HG03460 (cell line): ENCODE data around the gene RABL2A.
"Not testable (repeated sequence)": the region's sequence is repeated elsewhere in the genome, so short reads cannot be mapped to it uniquely, and the experiment has no call there.

Experiments used
- ATAC-seq: cut with Tn5 transposase; IDR thresholded peaks from one replicate; pipeline ENCODE4 v1.9.1; 2021; ENCODE audit not compliant: unreplicated experiment

RABL2A gene

DNA sequence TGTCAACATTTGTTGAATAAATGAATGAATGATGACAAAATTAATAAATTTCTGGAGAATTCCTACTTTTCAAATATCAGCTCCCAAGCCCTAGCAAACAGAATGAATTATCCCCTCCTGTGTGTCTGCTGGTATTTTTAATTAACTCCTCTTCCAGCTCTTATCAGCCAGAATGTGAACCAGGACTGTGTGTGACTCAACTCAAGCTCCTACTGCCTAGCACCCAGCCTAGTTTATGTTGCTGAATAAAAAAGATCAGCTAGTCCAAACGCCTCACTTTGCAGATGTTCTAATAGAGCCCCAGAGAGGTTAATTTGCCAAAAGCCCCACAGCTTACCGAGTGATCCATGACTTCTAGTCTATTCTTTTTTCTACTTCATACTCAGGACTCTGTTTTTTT, 50.3 kb downstream of the RABL2A start:
- no peak for ATAC-seq

DNA sequence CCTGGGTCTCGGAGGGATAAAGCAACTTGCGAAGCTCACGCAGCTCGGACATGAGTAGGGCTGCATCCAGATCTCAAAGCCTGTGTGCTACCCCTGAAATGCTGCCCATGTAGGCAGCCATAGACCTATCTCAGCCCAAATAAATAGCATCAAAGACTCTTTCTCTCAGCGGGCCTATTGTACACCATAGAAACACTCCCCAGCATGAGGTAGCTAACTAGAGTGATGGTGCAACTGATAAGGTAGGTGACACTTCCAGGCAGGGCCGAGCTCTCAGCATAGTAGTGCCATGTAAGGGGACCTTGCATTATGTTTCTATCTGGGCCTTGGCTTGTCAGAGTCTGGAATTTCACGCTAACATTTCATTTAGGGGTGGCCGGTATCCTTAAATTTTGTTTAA, 52.4 kb downstream of the RABL2A start:
- no peak for ATAC-seq

DNA sequence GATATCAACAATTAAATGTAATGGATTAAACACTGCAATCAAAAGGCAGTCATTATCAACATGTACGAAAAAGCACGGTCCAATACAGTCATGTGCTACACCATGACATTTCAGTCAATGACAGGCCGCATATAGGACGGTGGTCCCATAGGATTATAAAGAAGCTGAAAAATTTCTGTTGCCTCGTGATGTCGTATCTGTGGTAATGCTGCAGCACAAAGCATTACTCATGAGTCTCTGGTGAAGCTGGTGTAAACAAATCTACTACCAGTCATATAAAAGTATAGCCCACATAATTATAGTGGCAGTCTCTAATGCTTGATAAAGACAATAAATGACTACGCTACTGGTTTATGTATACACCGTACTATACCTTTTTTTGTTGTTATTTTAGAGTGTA, 58.4 kb downstream of the RABL2A start:
- ATAC-seq, result no peak

DNA sequence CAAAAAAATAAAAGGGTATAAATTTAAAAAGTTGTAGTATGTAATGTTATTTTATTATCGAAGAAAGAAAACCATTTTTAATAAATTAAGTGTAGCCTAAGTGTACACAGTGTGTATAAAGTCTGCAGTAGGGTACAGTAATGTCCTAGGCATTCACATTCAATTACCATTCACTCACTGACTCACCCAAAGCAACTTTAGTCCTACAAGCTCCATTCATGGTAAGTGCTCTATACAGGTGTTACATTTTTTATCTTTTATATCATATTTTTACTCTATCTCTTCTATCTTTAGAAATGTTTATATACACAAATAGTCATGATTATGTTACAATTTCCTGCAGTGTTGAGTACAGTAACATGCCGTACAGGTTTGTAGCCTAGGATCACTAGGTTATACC, 59.5 kb downstream of the RABL2A start:
- no peak for ATAC-seq

DNA sequence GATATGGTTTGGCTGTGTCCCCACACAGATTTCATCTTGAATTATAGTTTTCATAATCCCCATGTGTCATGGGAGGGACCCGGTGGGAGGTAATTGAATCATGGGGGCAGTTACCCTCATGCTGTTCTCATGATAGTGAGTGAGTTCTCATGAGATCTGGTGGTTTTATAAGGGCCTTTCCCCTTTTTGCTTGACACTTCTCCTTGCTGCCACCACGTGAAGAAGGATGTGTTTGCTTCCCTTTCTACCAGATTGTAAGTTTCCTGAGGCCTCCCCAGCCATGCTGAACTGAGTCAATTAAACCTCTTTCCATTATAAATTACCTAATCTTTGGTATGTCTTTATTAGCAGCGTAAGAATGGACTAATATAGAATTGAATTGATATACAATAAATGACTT, 63.8 kb downstream of the RABL2A start:
- not testable (repeated sequence) for ATAC-seq
